HG03108 (cell line): ENCODE measurements around the gene AMER2.

ENCODE experiments used
- ATAC-seq: cut with Tn5 transposase; IDR thresholded peaks from one replicate; pipeline ENCODE4 v1.9.1; 2021; ENCODE audit warnings: moderate library complexity; ENCODE audit not compliant: unreplicated experiment

AMER2 gene

DNA sequence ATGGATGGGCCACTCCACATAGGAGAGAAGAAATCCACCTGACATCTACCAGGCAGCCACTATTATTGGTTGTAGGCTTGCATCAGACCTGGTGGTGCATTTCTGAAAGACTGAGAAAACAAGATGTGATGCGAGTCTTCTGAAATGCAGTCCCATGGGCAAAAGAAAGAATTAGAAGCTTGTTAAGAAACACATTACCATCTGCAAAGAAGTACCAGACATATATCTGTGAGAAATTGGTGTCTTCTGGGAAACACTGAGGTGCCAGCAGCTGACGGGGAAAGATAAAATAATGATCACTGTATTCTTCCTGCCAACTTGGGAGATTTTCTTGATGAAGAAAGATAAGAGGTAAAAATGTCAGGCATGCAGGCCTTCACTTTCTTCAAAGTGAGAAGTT, 14.4 kb downstream of the AMER2 start:
- no peak for ATAC-seq

DNA sequence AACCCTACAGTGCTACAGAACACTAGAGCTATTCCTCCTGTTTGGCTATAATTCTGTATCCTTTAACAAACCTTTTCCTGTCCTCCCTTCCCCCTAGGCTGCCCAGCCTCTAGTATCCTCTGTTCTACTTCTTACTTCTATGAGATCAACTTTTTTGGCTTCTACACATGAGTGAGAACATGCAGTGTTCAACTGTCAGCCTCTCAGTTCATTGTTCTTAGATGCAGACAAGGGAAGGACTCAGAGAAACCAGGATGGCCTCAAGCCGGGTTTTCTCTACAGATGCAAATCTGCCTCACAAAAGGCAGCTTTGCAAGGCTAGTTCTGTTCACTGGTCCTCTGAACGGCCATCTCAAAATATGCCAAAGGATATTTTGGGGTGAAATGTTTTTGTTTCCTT, 18.4 kb downstream of the AMER2 start:
- ATAC-seq: no peak

DNA sequence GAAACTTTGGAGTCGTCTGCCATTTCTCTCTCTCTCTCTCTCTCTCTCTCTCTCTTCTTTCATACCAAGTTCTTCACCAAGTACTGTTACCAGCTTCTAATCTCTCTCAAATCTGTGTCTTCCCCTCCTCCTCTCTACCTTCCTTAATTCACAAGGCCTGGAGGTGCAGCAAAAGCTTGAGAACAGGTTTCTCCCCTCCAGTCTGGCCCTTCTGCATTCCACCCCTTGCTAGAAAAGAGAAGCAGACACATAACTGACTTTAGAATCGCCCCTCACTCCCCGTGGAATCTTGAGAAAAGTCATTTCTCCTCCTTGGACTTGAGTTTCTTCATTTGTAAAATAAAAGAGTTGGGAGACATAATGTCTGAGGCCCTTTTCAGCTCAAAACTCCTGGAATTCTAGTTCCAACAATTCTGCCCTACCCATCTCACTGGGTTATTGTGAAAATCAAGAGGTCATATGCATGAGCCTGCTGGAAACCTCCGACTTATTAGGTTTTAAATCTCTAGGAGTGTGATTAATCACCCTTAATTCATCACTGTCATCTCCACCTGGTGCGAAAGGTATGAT, 20.4 kb downstream of the AMER2 start:
- ATAC-seq: no peak

DNA sequence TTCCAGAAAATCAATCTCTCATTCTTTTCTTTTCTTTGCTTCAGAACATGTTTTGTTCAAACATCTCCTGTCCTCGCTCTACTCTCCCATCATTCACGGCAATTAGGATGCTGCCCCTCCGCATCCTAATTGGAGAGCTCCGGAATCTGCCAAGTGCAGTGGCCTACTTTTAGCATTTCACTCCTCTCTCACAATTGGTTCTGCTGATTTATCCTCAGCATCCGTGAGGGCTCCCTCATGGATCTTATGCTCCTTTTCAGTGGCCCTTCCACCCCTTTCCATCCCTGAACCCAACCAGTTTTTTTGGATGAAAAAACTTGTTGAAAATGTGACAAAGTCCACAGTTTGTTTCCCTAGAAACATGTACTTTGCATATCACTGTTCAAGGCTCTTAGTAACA, 22.4 kb downstream of the AMER2 start:
- no peak for ATAC-seq

DNA sequence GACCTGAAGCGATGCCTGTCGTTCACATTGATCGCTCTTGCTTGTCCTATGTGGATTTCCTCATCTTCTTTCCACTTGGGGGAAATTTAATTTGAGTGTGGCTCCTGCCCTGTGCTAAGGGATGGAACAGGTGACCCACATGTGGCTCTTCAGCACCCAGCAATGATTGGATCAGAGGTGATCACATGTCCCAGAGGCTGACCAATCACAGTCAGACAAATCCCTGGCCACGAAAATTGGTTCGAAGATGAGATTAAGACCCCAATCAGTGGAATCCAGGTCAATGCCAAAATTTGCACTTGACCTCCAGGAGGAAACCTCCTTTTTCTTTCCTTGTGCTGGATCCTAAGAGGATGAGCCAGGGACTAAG, 23.7 kb downstream of the AMER2 start:
- ATAC-seq: no peak

DNA sequence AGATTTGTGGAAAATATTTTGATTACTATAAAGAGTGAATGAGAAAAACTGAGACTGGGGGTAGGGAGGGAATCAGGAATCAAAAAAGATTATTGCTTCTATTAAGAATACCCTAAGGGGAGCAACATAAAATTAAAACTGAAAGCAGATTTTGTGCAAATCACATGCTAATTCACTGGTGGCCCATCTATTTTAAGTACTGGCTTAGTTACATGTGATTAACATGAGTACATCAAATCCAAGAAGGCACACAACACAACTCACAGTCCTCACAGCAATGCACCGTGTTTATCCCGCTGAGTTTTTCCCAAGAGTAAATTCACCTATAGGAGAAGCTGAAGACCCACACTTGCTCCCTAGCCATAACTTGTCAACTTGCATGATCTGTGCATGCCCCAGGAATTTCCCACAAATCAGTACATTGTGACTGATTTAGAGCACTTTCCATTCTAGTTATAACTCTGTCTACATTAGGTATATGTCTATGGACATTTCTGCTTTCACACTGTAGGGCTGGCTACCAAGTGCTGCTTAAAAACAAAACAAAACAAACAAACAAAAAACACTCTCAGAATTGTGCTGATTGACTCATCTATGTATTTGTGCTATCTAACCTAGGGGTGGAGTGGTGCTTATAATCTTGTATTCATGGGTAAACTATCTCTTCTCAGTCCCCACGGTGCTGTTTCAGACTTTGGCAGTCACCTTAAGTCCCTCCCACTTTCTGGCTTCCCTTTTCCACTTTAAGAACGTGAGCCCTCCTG, 24.3 kb downstream of the AMER2 start:
- ATAC-seq: no peak

GRCh38 chr13:25143706-25144105, 28.4 kb downstream of the AMER2 start:
- no peak for ATAC-seq

DNA sequence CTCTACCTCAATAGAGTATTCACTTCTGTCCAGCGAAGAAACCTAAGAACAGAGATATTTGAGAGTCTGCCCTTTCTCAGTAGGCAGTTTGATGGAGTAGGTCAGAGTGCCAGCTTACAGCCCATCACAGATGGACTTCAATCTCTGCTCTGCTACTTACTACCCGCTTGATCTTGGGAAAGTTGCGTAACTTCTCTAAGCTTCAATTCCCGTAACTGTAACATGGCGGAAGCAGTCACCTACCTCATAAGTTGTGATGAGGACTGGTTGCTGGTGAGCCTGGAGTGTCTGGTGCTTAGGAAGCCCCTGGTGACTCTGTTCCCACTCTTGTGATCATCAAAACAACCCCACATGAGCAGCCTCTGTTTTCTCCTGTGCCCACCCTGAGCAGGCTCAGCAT, 31.0 kb downstream of the AMER2 start:
- no peak for ATAC-seq

DNA sequence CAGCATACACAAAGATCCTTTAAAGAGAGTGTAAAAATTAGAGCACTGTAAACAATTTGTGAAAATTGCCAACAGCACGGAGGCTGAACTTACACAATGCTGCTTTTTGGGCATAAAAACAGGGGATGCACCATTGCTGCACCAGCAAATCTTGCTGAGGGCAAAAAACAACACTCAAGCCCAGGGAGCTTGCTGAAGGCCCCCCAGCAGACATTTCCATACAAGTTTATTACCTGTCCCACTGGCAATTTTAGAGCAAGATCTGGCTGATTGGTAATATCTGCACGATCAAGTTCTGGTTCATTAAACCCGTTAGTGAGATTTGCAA, 34.3 kb downstream of the AMER2 start:
- ATAC-seq: no peak

DNA sequence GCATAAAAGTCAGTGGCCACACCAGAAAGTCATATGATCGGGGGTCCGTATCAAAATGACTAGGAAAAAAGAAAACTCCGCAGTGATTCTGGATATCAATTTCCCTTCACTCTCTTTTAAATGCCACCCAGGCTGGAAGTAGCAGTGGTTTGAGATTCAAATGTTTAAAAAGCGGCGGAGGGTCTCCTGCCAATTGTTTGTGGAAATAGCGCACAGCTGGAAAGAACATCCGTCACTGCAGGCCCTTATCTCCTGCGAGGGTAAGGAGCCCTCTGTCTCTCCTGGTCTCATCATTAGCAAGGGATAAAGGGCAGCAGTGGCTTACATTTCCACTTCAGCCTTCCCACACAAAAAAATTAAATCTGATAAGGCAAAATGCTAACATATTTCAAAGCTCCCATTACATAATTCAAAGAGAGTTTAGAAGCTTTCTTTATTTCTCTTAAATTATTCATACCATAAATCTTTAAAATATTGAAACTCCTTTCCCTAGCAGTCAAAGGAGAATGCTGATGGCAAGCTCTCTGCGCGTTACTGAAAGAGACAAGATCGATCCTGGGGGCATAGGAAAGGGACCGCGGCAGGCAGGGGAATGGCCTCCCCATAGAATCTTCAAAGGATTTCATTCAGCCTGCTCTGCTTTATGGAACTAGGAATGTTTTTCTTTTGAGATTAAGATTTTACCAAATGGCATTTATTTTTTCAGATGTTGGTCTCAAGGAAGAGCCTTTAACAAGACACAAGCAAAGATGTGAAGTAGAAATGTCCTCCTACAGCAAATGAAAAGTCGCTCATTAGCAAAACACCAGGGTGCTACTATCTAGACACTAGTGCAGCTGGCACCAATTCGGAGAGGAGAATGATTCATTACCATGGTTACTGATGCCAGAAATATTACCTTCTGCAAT, 35.0 kb downstream of the AMER2 start:
- no peak for ATAC-seq

GRCh38 chr13:25135896-25136295, 36.2 kb downstream of the AMER2 start:
- ATAC-seq: no peak

DNA sequence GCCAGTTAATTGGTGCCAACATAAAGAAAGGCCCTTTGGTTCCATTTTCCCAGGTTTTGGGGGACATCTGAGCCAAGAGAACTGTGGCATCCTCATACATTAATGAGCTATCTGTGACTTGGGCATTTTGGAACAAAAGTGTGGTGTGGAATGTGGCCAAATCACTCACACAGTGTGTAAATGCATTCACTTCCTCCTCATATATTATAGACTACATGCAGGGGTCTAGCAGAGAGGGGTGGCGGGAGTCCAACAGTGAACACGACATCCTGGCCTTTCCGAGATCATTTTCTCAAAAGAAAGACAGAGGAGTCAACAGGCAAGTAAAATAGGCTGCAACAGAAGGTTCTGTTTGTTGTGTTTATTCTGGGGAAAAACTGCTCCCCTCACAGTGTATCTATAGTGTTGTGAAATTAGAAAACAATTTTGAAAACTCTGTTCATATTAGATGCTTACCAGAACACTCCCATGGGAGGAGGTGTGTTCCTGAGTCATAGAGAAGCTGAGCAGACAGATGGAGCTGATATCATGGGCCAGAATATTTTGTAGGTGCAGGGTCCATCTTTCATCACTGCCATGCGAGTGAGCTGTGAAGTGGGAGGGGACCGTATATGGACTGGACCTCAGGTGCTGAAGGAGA, 39.2 kb downstream of the AMER2 start:
- ATAC-seq: no peak

GRCh38 chr13:25131881-25132420, 40.1 kb downstream of the AMER2 start:
- ATAC-seq: no peak

- no peak for ATAC-seq
Measured at GRCh38 chr13:25130944-25131343, 41.1 kb downstream of the AMER2 start.

DNA sequence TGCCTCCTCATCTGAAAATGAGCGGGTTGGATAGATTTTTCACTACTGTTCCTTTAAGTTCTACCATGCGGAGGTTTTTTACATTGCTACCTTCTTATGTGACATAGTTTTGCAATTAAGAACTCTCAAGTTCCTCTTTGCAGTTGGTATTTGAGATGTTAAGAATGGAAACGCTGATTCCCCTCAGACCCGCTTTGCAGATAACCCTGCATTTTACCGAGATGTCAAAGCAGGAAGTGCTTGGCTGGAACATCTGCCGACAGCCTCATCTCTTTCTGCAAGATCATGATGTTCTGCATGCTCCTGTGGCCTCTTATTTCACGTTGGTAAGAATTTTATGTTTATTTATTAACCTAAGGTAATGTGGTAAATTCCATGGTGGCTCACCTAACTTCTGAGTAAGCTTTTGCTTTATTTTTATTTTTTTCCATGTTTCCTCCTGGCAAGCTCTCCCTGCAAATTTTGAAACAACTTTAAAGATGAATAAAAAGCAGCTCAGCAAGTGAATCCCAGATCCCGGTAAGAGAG, 53.6 kb downstream of the AMER2 start:
- no peak for ATAC-seq

DNA sequence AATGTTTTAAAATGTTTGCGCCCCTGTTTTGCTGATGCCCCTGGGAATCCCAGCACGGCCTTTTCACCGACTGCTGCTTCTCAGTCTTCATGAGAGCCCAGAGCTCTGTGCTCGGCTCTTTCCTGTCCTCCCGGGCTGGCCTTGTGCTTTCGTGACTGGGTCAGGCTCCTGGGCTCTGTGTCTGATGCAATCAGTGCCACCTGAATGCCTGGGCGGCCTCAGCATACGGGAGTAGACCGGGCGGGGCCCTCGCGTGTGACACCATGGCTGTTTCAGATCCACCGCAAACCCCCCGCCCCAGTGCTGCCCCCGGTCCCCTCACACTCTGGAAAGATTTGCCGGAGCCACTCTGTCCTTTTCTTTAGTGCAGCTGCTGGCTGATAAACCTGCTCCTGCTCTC, 54.8 kb downstream of the AMER2 start:
- no peak for ATAC-seq

DNA sequence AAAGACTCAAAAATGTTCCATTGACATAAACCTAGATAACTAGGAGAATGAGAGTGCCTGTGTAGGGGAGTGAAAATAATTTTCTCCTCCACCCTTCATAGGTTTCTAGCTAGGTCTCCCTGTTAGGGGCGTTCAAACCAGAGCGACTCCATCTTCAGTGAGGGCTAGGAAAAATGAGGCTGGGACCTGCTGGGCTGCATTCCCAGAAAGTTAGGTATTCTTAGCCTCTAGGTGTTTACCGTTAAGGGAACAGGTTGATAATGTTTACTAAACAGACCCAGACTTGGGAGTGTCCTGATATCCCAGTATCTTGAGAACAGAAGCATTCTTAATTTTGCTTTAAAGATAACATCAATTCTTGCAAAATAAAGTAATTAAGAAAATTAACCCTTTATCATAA, 56.0 kb downstream of the AMER2 start:
- no peak for ATAC-seq

DNA sequence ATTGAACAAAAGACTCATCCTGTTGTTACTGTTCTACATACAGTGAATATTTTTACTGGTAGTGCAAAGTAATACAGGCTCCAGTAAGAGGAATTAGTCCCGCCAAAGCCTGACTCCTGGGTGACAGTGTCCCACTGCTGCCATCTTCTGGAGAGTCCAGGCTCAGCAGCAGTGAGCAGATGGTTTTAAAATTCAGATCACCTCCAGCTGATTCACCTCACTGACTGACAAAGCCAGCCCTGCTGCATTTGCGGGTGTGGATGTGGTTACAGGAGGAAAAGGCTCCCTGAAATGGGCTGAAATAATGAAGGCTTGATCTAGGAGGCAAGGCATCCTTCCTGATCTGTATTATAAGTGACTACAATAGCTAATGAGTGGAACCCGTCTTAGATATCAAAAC, 57.9 kb downstream of the AMER2 start:
- peak; percentile 87 for ATAC-seq

DNA sequence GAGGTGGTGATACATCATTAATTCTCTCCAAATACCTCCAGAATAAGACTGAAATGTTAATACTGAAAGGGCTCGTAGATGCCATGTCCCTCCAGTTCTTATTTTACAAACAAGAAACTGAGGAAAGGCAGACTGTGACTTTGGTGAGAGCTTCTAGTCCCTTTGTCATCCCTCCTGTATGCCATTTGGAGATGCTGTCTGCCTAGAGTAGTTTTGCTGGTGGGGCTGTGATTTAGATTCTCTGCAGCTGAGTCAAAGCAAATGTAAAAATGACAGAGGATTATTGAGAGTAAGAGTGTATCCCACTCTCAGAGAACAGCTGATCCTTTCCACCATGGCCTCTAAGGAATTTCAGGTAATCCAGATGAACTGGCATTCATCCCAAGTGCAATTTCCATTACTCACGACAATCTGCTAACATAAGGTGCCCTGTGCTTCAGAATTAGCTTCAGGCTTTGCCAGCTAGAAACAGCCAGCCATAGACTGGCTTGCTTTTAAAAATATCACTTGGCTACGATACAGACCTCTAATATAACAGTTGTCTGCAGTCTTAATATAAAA, 59.3 kb downstream of the AMER2 start:
- no peak for ATAC-seq
